ENCODE data around the gene SHROOM3.

DNA sequence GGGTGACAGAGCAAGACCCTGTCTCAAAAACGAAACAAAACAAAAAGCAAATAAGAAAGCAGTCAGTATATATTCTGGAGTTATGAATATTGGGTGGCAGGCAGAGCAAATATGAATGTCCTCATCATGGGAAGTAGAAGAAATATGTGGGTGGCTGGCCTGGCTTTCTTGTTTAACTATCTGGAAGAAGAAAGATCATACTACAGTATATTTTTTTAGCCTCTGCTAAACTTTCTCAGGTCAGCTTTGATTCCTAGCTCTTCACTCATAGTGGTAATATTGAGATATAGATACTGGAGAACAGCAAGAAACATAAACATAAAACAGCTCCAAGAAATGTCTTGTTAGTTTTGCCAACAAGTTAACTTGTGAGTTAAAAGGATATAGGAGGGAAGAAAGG lies 270.4 kb downstream of the SHROOM3 start:
- TF ChIP-seq POLR2A (IDR thresholded peaks at IDR 0.05) (no peak), EP300 (IDR thresholded peaks at IDR 0.05) (no peak)
